ENCODE measurements around the gene PPP3R2. TPM values are rescaled to one million over a fixed set of nuclear protein-coding genes. Genes with fewer than 3 reads are reported as not detected.

Gene PPP3R2
- total RNA-seq, 1 donor from 2014 or later: not detected

- no peak overlapping the region for H3K4me3 Mint-ChIP-seq (ENCODE audit: unreplicated experiment)
- H3K36me3 Mint-ChIP-seq (ENCODE audit: unreplicated experiment): no peaks in the 10 kb centered on the region
- peaks cover 10% of the 10 kb centered on the region for H3K27me3 Mint-ChIP-seq (ENCODE audit: unreplicated experiment)
- no peaks in the 10 kb centered on the region for H3K9me3 Mint-ChIP-seq (ENCODE audit: unreplicated experiment)
- no peak for DNase-seq (ENCODE audit: extremely low spot score, unreplicated experiment)
- no peaks in the 10 kb centered on the region for H3K4me1 Mint-ChIP-seq (ENCODE audit: unreplicated experiment)
- H3K27ac Mint-ChIP-seq (ENCODE audit: unreplicated experiment): no peak overlapping the region
- TF ChIP-seq, protein P1, sequence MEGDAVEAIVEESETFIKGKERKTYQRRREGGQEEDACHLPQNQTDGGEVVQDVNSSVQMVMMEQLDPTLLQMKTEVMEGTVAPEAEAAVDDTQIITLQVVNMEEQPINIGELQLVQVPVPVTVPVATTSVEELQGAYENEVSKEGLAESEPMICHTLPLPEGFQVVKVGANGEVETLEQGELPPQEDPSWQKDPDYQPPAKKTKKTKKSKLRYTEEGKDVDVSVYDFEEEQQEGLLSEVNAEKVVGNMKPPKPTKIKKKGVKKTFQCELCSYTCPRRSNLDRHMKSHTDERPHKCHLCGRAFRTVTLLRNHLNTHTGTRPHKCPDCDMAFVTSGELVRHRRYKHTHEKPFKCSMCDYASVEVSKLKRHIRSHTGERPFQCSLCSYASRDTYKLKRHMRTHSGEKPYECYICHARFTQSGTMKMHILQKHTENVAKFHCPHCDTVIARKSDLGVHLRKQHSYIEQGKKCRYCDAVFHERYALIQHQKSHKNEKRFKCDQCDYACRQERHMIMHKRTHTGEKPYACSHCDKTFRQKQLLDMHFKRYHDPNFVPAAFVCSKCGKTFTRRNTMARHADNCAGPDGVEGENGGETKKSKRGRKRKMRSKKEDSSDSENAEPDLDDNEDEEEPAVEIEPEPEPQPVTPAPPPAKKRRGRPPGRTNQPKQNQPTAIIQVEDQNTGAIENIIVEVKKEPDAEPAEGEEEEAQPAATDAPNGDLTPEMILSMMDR (IDR thresholded peaks at IDR 0.05): no peak
Observed at GRCh38 chr9:101582553-101582952, 12.2 kb downstream of the PPP3R2 start.

- no peak for DNase-seq (ENCODE audit: extremely low spot score, unreplicated experiment)
- Mint-ChIP-seq H3K27me3 (ENCODE audit: unreplicated experiment) (no peaks in the 10 kb centered on the region), H3K9me3 (ENCODE audit: unreplicated experiment) (no peaks in the 10 kb centered on the region), H3K4me1 (ENCODE audit: unreplicated experiment) (peaks cover 11% of the 10 kb centered on the region), H3K36me3 (ENCODE audit: unreplicated experiment) (no peaks in the 10 kb centered on the region), H3K4me3 (ENCODE audit: unreplicated experiment) (no peak overlapping the region), H3K27ac (ENCODE audit: unreplicated experiment) (no peak overlapping the region)
- TF ChIP-seq, protein P1 (IDR thresholded peaks at IDR 0.05): no peak
Observed at GRCh38 chr9:101579711-101580545, 14.8 kb downstream of the PPP3R2 start.

- TF ChIP-seq, protein P1 (IDR thresholded peaks at IDR 0.05): no peak
- Mint-ChIP-seq H3K36me3 (ENCODE audit: unreplicated experiment) (no peaks in the 10 kb centered on the region), H3K27ac (ENCODE audit: unreplicated experiment) (no peak overlapping the region), H3K9me3 (ENCODE audit: unreplicated experiment) (no peaks in the 10 kb centered on the region), H3K27me3 (ENCODE audit: unreplicated experiment) (no peaks in the 10 kb centered on the region), H3K4me3 (ENCODE audit: unreplicated experiment) (no peak overlapping the region), H3K4me1 (ENCODE audit: unreplicated experiment) (peaks cover 11% of the 10 kb centered on the region)
- DNase-seq (ENCODE audit: extremely low spot score, unreplicated experiment): no peak
Observed at GRCh38 chr9:101578378-101578777, 16.4 kb downstream of the PPP3R2 start.

- Mint-ChIP-seq H3K9me3 (ENCODE audit: unreplicated experiment) (no peaks in the 10 kb centered on the region), H3K36me3 (ENCODE audit: unreplicated experiment) (peaks cover 8% of the 10 kb centered on the region), H3K27me3 (ENCODE audit: unreplicated experiment) (no peaks in the 10 kb centered on the region), H3K27ac (ENCODE audit: unreplicated experiment) (no peak overlapping the region), H3K4me1 (ENCODE audit: unreplicated experiment) (peaks cover 11% of the 10 kb centered on the region), H3K4me3 (ENCODE audit: unreplicated experiment) (no peak overlapping the region)
- TF ChIP-seq, protein P1 (IDR thresholded peaks at IDR 0.05): no peak
- DNase-seq (ENCODE audit: extremely low spot score, unreplicated experiment): no peak
Observed at GRCh38 chr9:101574731-101575333, 19.9 kb downstream of the PPP3R2 start.

- Mint-ChIP-seq H3K4me1 (ENCODE audit: unreplicated experiment) (peaks cover 11% of the 10 kb centered on the region), H3K9me3 (ENCODE audit: unreplicated experiment) (no peaks in the 10 kb centered on the region), H3K36me3 (ENCODE audit: unreplicated experiment) (peaks cover 11% of the 10 kb centered on the region), H3K4me3 (ENCODE audit: unreplicated experiment) (no peak overlapping the region), H3K27ac (ENCODE audit: unreplicated experiment) (no peak overlapping the region), H3K27me3 (ENCODE audit: unreplicated experiment) (no peaks in the 10 kb centered on the region)
- TF ChIP-seq, protein P1 (IDR thresholded peaks at IDR 0.05): no peak
- DNase-seq (ENCODE audit: extremely low spot score, unreplicated experiment): no peak
Observed at GRCh38 chr9:101572316-101572715, 22.5 kb downstream of the PPP3R2 start.

Data from osteocyte (in vitro differentiated cells).